ENCODE data around the gene FBLN7.

GRCh38 chr2:112165296-112165695 lies 27.1 kb downstream of the FBLN7 start:
- no peak for TF ChIP-seq CREB1 (IDR thresholded peaks at IDR 0.05; ENCODE audit: low read depth)
- TF ChIP-seq NFIC (IDR thresholded peaks at IDR 0.05): no peak
- TF ChIP-seq REST (IDR thresholded peaks at IDR 0.05; ENCODE audit: low read depth): no peak
- TF ChIP-seq MAX (IDR thresholded peaks at IDR 0.05): no peak
- TF ChIP-seq EP300 (IDR thresholded peaks at IDR 0.05; ENCODE audit: borderline replicate concordance): no peak
- TF ChIP-seq RAD21 (IDR thresholded peaks at IDR 0.05; ENCODE audit: low read depth): no peak
- TF ChIP-seq TAF1 (IDR thresholded peaks at IDR 0.05; ENCODE audit: low read depth): no peak

Measured in Ishikawa (cell line).